NCI-H524 treated with DMSO at 0.1 percent for 48 hours (cell line): ENCODE measurements around the gene LDLRAP1.
A peak's percentile ranks its signal among the peaks of the same experiment; 100 is the strongest.

ENCODE experiments used
- DNase-seq: peaks from one replicate; lab custom pipeline; 2025; lab: John Stamatoyannopoulos, UW

LDLRAP1 gene

GRCh38 chr1:25524568-25525360 lies 18.6 kb upstream of the LDLRAP1 start:
- DNase-seq = no peak

DNA sequence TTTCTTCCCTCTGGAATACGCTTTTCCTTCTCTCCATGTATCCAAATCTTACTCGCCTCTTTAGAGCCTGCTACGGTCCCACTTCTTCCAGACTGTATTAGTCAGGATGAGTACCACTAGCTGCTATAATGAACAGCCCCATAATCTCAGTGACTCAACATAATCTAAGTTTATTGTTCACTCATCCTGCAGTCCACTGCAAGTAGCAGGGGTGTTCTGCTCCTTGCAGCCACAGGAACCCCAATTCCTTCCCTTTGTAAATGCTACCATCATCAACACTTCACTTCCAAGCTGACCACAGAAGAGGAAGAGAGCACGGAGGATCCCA lies 18.1 kb upstream of the LDLRAP1 start:
- DNase-seq = no peak

DNA sequence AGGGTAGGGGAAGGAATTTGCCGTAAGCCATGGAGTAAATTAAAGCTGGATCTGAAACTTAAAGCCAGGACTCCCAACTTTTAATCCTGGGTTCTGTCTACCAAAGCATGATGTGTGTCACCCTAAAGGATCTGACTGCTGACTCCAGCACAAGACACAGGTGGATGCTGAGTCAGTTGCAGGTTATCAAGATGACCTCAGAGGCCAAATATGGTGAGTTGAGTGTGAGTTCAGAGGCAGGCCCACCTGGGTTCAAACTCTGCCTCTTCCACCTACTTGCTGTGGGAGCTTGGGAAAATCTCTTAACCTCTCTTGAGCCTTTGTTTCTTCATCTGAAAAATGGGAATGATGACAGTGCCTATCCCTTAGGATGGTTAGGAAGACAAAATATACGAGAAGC lies 16.7 kb upstream of the LDLRAP1 start:
- no peak for DNase-seq

DNA sequence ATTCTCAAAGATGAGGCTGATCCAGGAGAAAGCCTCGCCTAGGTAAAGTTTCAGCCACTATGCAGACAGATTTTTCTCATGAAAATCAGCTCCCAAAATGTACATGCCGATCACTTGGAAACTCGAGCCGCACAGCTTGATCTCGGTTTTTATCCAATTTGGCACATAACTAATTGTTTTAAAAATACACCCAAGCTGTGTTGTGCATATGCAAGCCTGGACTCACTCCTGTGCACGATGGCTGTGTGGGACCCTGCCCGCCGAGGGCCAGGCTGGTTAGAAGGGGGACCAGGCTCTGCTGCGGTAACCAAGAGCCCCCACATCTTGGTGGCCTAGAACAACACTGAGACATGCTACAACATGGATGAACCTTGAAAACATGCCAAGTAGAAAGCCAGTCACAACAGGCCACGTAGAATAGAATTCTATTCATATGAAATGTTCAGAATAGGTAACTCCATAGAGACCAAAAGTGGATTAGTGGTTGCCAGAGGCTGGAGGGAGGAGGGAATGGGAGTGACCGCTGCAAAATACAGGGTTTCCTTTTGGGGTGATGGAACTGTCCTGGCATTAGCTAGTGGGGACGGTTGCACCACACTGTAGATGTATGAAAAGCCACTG lies 16.1 kb upstream of the LDLRAP1 start:
- no peak for DNase-seq

GRCh38 chr1:25527946-25528595 lies 15.3 kb upstream of the LDLRAP1 start:
- DNase-seq = no peak

DNA sequence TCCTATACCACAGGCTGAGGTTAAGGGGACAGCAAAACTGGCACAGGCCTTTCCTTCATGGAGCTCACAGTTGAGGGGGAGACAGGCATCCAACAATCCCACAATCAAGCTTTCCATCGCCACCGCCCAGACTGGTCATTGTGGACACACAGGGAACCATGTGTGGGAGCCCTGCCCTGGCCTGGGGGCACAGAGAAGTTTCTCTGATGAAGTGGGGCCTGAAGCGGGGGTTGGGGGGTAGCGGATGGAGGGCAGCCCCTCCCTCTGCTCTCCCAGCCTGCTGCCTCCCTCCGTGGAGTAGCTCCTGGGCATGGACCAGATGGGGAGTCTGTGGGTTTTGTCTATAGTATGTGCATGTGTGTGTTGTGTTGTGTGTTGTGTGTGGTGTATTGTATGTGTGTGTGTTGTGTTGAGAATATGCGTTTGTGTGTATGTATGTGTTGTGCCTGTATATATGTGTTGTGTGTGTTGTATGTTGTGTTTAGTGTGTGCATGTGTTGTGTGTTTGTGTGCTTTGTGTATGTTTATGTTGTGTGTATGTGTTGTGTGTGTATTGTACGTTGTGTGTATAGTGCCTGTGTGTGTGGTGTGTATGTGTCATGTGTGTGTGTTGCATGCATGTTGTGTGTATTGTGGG lies 14.4 kb upstream of the LDLRAP1 start:
- DNase-seq = no peak

GRCh38 chr1:25529518-25530185 lies 13.8 kb upstream of the LDLRAP1 start:
- no peak for DNase-seq

DNA sequence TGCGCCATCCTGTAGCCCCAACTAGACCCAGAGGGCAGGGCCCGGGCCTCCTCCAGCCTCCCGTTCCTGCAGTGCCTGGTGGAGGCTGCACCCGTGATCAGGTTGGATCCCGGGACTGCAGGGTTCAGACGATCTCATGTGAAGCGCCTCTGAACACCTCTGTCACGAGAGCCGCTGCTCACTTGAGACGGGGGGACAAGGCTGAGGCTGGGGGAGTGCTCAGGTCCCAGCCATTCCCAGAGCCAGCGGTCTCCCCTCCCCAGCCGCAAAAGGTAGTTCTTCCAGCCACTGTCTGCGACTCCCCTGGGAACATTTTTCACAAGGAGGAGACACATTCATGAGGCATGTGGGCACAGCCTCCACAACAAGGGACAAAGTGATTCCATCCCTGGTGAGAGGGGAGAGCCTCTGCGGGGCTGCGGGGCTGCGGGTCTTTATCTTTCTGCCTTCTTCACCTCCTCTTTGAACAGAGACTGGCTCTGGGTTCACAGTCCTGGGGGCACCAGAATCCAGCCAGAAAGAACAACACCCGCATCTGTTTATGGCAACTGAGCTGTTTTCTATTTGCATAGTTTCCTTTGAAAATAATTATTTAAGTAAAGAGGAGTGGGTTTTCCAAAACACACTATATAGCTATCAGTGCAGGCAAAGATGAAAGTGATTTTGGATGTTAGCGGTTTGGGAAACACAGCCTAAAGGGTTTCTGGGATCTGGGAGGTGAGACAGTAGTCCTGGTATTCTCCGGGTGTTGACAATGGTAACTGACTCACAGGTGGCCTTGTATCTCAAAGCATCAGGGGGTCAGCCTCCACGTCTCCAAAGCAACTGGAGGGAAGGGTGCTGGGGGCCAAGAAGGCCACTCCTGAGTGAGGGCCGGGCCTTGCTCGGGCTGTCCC lies 13.0 kb upstream of the LDLRAP1 start:
- no peak for DNase-seq

GRCh38 chr1:25531082-25531461 lies 12.3 kb upstream of the LDLRAP1 start:
- no peak for DNase-seq

- DNase-seq = no peak
These were observed 10.4 kb upstream of the LDLRAP1 start for GRCh38 chr1:25532970-25533369.

DNA sequence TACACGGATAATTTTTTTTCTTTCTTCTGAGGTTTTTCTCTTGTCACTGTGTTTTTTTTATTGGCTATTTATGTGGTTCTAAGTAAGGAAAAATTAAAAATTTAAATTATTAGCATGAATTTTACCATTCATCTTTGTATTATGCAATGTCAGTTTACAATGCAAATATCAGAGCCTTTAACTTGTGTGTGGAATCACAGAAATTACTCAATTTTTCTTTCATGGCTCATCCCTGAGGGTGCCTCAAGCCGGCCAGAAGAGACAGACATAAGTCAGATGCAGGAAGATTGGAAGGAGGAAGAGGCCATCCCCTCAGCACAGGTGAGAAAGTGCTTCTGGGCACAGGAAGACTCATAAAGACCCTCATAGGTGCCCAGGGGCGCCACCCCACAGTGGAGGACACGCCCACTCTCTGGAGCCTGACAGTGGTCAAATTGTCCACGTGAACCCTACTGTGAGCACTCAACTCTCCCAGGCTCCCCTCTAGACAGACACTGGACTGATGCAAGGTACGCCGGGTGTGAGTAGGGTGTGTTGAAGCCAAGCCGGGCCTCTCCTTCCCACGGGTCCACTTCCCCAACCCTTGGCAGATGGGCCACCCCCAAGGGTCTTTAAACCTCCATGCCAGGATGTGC lies 9.5 kb upstream of the LDLRAP1 start:
- no peak for DNase-seq

GRCh38 chr1:25534410-25534788 lies 9.0 kb upstream of the LDLRAP1 start:
- peak; percentile 46 for DNase-seq

DNA sequence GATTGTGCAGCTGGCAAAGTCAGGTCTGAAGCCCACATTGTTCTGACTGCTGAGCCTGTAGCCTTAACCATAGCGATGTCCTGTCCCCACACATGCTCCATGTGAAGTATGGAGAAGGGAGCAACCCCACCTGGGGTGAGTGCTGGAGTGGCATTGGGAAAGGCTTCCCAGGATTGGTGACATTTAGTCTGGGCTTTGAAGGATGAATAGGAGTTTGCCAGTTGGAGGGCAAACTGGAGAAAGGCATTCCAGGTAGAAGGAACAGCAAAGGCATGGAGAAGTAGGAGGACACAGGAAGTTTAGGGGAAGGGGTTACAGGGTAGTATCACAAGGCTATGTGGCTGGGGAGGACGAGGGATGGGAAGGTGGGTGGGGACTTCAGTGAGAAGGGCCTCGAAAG lies 7.3 kb upstream of the LDLRAP1 start:
- DNase-seq = no peak

- DNase-seq = no peak
These were observed 6.1 kb upstream of the LDLRAP1 start for GRCh38 chr1:25537153-25537831.

DNA sequence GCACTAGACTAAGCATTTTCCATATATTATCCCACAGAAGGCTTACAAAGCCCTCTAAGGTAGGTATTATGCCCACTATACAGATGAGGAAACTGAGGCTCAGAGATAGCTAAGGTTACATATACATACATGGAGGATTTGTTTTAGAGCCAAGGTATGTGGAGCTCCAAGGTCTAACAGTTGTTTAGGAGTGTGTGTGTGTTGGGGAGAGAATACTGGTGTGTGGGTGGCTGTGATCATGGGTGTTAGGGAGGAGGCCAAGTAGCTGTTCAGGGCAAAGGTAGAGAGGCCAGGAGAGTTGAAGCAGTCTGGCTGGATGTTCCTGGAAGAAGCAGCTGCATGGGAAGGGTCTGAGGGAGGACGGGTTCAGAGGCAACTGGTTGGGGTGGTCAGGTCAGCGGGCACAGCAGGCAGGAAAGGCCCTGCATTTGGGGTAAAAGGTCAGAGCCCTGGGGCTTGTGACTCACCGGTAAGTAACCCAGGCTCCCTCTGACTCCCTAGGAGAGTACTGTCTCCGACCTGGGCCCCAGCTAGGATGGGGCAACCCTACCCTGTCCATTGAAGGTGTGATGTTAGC lies 5.1 kb upstream of the LDLRAP1 start:
- DNase-seq = no peak

DNA sequence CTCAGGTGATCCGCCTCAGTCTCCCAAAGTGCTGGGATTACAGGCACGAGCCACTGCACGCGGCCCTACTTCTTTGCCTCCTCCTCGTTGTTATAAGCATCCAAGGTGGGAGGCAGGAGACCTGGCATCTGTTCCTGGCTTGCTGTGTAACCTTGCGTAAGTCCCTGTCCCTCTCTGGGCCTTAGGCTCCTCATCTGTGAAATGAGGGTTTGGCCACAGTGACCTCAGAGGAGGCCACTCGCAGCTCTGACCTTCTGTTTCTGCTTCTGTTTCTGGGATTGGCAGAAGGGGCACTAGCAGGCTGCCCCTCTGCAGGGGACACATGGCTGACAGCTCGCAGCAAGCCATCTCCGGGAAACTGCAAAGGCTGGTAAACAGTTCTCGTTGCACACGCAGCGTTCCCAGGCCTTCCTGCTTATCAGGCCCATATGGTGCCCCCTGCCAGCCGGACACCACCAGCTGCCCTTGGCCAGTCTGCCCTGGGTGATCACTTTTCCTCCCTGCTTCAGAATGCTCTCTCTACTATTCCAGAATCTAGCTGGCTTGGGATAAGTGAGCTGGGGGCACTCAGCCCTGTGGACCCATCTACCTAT lies 2.6 kb upstream of the LDLRAP1 start:
- no peak for DNase-seq

DNA sequence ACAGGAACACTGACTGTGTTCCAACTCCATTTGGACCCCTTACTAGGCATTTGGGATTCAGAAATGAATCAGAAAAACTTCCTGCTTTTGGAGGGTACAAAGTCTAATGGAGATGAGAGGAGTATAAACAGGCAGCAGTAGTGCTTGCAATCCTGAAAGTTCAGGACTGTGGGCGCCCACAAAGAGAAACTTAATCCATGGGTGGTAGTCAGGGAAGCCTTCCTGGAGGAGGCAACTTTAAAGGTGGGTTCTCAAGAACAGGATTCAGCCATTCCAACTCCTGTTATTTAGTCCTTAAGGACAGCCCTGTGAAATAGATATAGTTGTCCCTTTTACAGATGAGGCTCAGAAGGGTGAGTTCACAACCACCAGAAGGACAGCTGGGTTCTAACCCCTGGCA lies 2.0 kb upstream of the LDLRAP1 start:
- no peak for DNase-seq

- no peak for DNase-seq
These were observed 1.3 kb upstream of the LDLRAP1 start for GRCh38 chr1:25541889-25542658.

DNA sequence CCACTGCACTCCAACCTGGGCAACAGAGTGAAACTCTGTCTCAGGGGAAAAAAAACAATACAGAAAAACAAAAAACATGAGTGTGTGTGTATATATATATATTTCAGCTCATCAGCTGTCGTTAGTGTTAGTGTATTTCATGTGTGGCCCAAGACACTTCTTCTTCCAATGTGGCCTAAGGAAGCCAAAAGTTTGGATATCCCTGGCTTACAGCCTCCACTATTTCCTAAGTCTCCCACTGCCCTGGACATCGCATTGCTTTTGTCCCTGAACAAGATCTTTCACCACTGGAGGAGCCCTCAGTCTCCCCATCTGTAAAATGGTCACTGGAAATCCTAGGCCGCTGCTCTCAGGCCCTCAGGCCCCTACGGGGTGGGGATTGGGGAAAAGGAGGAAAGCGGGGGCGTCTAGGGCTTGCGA lies 391 bp upstream of the LDLRAP1 start:
- DNase-seq = no peak
